ENCODE data around the gene CELF3. TPM values are rescaled to one million over a fixed set of nuclear protein-coding genes. Genes with fewer than 3 reads are reported as not detected.

The CELF3 gene
- total and polyA plus RNA-seq, 2 experiments from 2014 or later, result 0.31 to 0.58 TPM

- H3F3A ChIP-seq (replicated peaks; ENCODE audit: low read depth), result 0 out of 2 replicates have a peak, but pooled peaks cover 3% of the 10 kb centered on the region
- TF ChIP-seq ZNF462 (CRISPR knock-in tag; IDR thresholded peaks at IDR 0.05) (no peak), JUNB (IDR thresholded peaks at IDR 0.05; ENCODE audit: unreplicated experiment) (no peak), REST (IDR thresholded peaks at IDR 0.05; ENCODE audit: unreplicated experiment) (no peak), ZNF331 (CRISPR knock-in tag; IDR thresholded peaks at IDR 0.05; ENCODE audit: low read depth) (no peak), ETS1 (IDR thresholded peaks at IDR 0.05) (no peak), CREB1 (CRISPR knock-in tag; IDR thresholded peaks at IDR 0.05; ENCODE audit: low read depth) (no peak), NANOG (IDR thresholded peaks at IDR 0.05; ENCODE audit: borderline replicate concordance) (no peak), EZH2 (IDR thresholded peaks at IDR 0.05; ENCODE audit: low read depth, unreplicated experiment) (no peak), ZNF114 (CRISPR knock-in tag; IDR thresholded peaks at IDR 0.05) (no peak), CTCF (conservative IDR thresholded peaks at IDR 0.05; ENCODE audit: low read depth in 2 of 2) (no peak), POLR2AphosphoS5 (IDR thresholded peaks at IDR 0.05; ENCODE audit: low read depth) (no peak), EZH2phosphoT487 (IDR thresholded peaks at IDR 0.05; ENCODE audit: unreplicated experiment) (no peak)
- H3K79me2 ChIP-seq (replicated peaks; ENCODE audit: insufficient read depth), result no peaks in the 10 kb centered on the region
- H3K27ac Mint-ChIP-seq, result no peak overlapping the region
- H3K27me3 Mint-ChIP-seq (ENCODE audit: insufficient read depth, low read depth, poor library complexity), result peaks cover 9% of the 10 kb centered on the region
- no peaks in the 10 kb centered on the region for H3K9me3 Mint-ChIP-seq
- no peaks in the 10 kb centered on the region for H3K27me3 ChIP-seq (ENCODE audit: insufficient read depth)
- no peak overlapping the region for H2AFZ ChIP-seq
- no peaks in the 10 kb centered on the region for H4K20me1 ChIP-seq (replicated peaks; ENCODE audit: insufficient read depth)
- peaks cover 27% of the 10 kb centered on the region for H3K4me1 Mint-ChIP-seq
- DNase-seq (ENCODE audit: low spot score) (no peak), ATAC-seq (no peak)
- no peak overlapping the region for H3K27ac ChIP-seq (ENCODE audit: low read depth)
- H3K4me1 ChIP-seq (ENCODE audit: insufficient read depth), result peaks cover 24% of the 10 kb centered on the region
- no peaks in the 10 kb centered on the region for H3K9me2 ChIP-seq (ENCODE audit: insufficient read depth)
- no peaks in the 10 kb centered on the region for H3K36me3 ChIP-seq (ENCODE audit: insufficient read depth)
- H3K4me3 ChIP-seq, result no peak overlapping the region
- no peak overlapping the region for H3K4me2 ChIP-seq
- H3K36me3 Mint-ChIP-seq (ENCODE audit: low read depth), result no peaks in the 10 kb centered on the region
- no peak overlapping the region for H3K4me3 Mint-ChIP-seq
Observed at GRCh38 chr1:151729966-151730291, 13.3 kb upstream of the CELF3 start.
